ENCODE measurements around the gene CPNE7. TPM values are rescaled to one million over a fixed set of nuclear protein-coding genes. Genes with fewer than 3 reads are reported as not detected.

The CPNE7 gene
- total and polyA plus RNA-seq, 2 of the 4 experiments (the other 2 are of a cell fraction) = 5.4 to 17.4 TPM

- Histone ChIP-seq H2BK120ac (ENCODE audit: low read depth, low read length) (peak overlapping the region; percentile 45; the same call in 1 of the 2 replicates), H3K18ac (ENCODE audit: low read depth, low read length) (no peak overlapping the region), H2AK9ac (replicated peaks; ENCODE audit: low read depth, low read length, poor library complexity) (no peak overlapping the region), H3K23ac (ENCODE audit: low read depth, low read length) (no peak overlapping the region), H3K4me3 (ENCODE audit: insufficient read depth, low read depth, low read length) (no peak overlapping the region), H3K27me3 (ENCODE audit: control insufficient read depth, insufficient read depth, low read length) (peaks cover 4% of the 10 kb centered on the region; the same call in 1 of the 2 replicates), H2AK5ac (ENCODE audit: low read depth, low read length) (0 out of 2 replicates have a peak overlapping the region, but pooled peaks have one; percentile 11), H3K4me2 (ENCODE audit: low read depth, low read length) (peak overlapping the region; percentile 21), H3K9ac (ENCODE audit: low read depth, low read length) (no peak overlapping the region), H2BK20ac (ENCODE audit: low read depth, low read length) (peak overlapping the region; percentile 11; the same call in 1 of the 2 replicates), H4K20me1 (ENCODE audit: insufficient read depth, low read length) (peaks cover 10% of the 10 kb centered on the region), H4K91ac (ENCODE audit: insufficient read depth, low read depth, low read length) (no peak overlapping the region), H4K8ac (ENCODE audit: low read depth in 2 of 2, low read length in 2 of 2) (peak overlapping the region in 1 of 2 experiments; percentile 53; a peak in 1 of 4 replicates), H3K9me1 (ENCODE audit: insufficient read depth, low read length) (peaks cover 5% of the 10 kb centered on the region), H3K79me1 (ENCODE audit: low read depth in 1 of 2, low read length in 2 of 2) (no peaks in the 10 kb centered on the region), H3K36me3 (ENCODE audit: control insufficient read depth, insufficient read depth, low read length) (no peaks in the 10 kb centered on the region), H3K14ac (replicated peaks; ENCODE audit: low read depth, low read length) (no peak overlapping the region), H2BK5ac (ENCODE audit: low read depth, low read length, poor library complexity, severe bottlenecking) (no peak overlapping the region), H3K56ac (ENCODE audit: extremely low read depth, insufficient read depth, low read length) (no peak overlapping the region), H3K4me1 (ENCODE audit: control insufficient read depth, insufficient read depth, low read length) (peaks cover 12% of the 10 kb centered on the region), H2AFZ (replicated peaks; ENCODE audit: low read length, poor library complexity) (peak overlapping the region; percentile 90), H3K9me3 (ENCODE audit: control insufficient read depth, insufficient read depth, low read length) (no peaks in the 10 kb centered on the region), H4K5ac (ENCODE audit: low read depth, low read length) (no peak overlapping the region), H2BK15ac (ENCODE audit: low read depth, low read length) (no peak overlapping the region), H3K4ac (ENCODE audit: low read depth, low read length) (peak overlapping the region; percentile 22; the same call in 1 of the 2 replicates), H3K27ac (ENCODE audit: insufficient read depth, low read length) (no peak overlapping the region; the same call in 1 of the 2 replicates)
- POLR2A ChIA-PET (ENCODE audit: unreplicated experiment) = interaction anchor here (0.6 kb wide), 1 partner anchor 22 kb away, joined by 4 read pairs; no protein-coding TSS in a partner anchor
- dilution Hi-C loops (cut with HindIII; ENCODE audit: low sequenced_read_pairs, unreplicated experiment) (no loop called here), in situ Hi-C loops (cut with MboI; ENCODE audit: low sequenced_read_pairs) (no loop called here), intact Hi-C loops (cut with micrococcal nuclease) (no loop called here)
- TF ChIP-seq SMC3 (IDR thresholded peaks at IDR 0.05; ENCODE audit: low read depth, low read length) = no peak
- no peak for TF ChIP-seq RAD21 (IDR thresholded peaks at IDR 0.05; ENCODE audit: low read length)
- no peak for TF ChIP-seq MAFK (IDR thresholded peaks at IDR 0.05; ENCODE audit: low read depth, low read length)
- TF ChIP-seq USF2 (IDR thresholded peaks at IDR 0.05; ENCODE audit: low read depth, low read length) = no peak
- TF ChIP-seq CHD1 (IDR thresholded peaks at IDR 0.05; ENCODE audit: low read depth, low read length) = no peak
- TF ChIP-seq ELK1 (IDR thresholded peaks at IDR 0.05; ENCODE audit: borderline replicate concordance, low read depth, low read length) = no peak
- ATAC-seq (ENCODE audit: low read depth) = no peak
- WGBS, 2 experiments (ENCODE audit: extremely low coverage in 2 of 2, insufficient read length in 1 of 2) = 66% methylated on average over 2 of the region's 5 CpGs; no CpG with 5 or more reads in 1 of the 2 experiments
- no TSS peak for BruUV-seq (replicated peaks)
- CTCF ChIA-PET = interaction anchor here (1.1 kb wide), 1 partner anchor 11 kb away, joined by 5 read pairs; no protein-coding TSS in a partner anchor
- DNase-seq = no peak
Observed at GRCh38 chr16:89602952-89603590, 27.5 kb downstream of the CPNE7 start.
